ENCODE results near the gene LMF1.

The LMF1 gene

GRCh38 chr16:908526-909155 lies 62.1 kb downstream of the LMF1 start:
- no peak for DNase-seq

- no peak for DNase-seq
Observed at GRCh38 chr16:907842-908241, 62.9 kb downstream of the LMF1 start.

GRCh38 chr16:907361-907760 lies 63.4 kb downstream of the LMF1 start:
- DNase-seq, result no peak

GRCh38 chr16:906296-906695 lies 64.5 kb downstream of the LMF1 start:
- no peak for DNase-seq

- no peak for DNase-seq
Observed at GRCh38 chr16:901715-902601, 68.8 kb downstream of the LMF1 start.

- no peak for DNase-seq
Observed at GRCh38 chr16:901149-901548, 69.6 kb downstream of the LMF1 start.

- no peak for DNase-seq
Observed at GRCh38 chr16:900211-900610, 70.6 kb downstream of the LMF1 start.

- no peak for DNase-seq
Observed at GRCh38 chr16:899683-900060, 71.1 kb downstream of the LMF1 start.

- DNase-seq, result no peak
Observed at GRCh38 chr16:898761-899682, 71.8 kb downstream of the LMF1 start.

- DNase-seq, result no peak
Observed at GRCh38 chr16:898216-898615, 72.6 kb downstream of the LMF1 start.

GRCh38 chr16:897701-898100 lies 73.1 kb downstream of the LMF1 start:
- DNase-seq, result no peak

- DNase-seq, result no peak
Observed at GRCh38 chr16:897200-897543, 73.6 kb downstream of the LMF1 start.

GRCh38 chr16:896261-897199 lies 74.3 kb downstream of the LMF1 start:
- no peak for DNase-seq

- DNase-seq, result no peak
Observed at GRCh38 chr16:895371-895770, 75.4 kb downstream of the LMF1 start.

- no peak for DNase-seq
Observed at GRCh38 chr16:894841-895240, 75.9 kb downstream of the LMF1 start.

- DNase-seq, result no peak
Observed at GRCh38 chr16:894136-894535, 76.6 kb downstream of the LMF1 start.

GRCh38 chr16:893360-893759 lies 77.4 kb downstream of the LMF1 start:
- DNase-seq, result no peak

- DNase-seq, result no peak
Observed at GRCh38 chr16:892536-893255, 78.1 kb downstream of the LMF1 start.

- DNase-seq, result no peak
Observed at GRCh38 chr16:892006-892405, 78.8 kb downstream of the LMF1 start.

GRCh38 chr16:891353-891740 lies 79.4 kb downstream of the LMF1 start:
- no peak for DNase-seq

GRCh38 chr16:890716-891352 lies 80.0 kb downstream of the LMF1 start:
- no peak for DNase-seq

Data from cortex of kidney (tissue), 1 donor.